ENCODE measurements around the gene ZNF277.

- TF ChIP-seq POLR2A (IDR thresholded peaks at IDR 0.05) (no peak), CTCF (IDR thresholded peaks at IDR 0.05) (no peak)
These were observed 91.2 kb downstream of the ZNF277 start for GRCh38 chr7:112297681-112298080.
